Activated naive CD4-positive, alpha-beta T cell (primary cell): ENCODE data around the gene NINL.

Source experiments
- DNase-seq, 4 experiments: peaks; one replicate each; lab custom pipeline; 2025; lab: John Stamatoyannopoulos, UW

The NINL gene

GRCh38 chr20:25408170-25408547 lies 177.2 kb downstream of the NINL start:
- no peak for DNase-seq

GRCh38 chr20:25407311-25408169 lies 177.8 kb downstream of the NINL start, which contains the start of gene GINS1:
Gene GINS1, plus strand, starts transcription at chr20:25407673. Its CDS starts 148 bp downstream, at chr20:25407821.
- DNase-seq: peak; percentile 33 to 62 (median 54)
